ENCODE results near the gene TM9SF1. TPM values are rescaled to one million over a fixed set of nuclear protein-coding genes. Genes with fewer than 3 reads are reported as not detected.
A peak's percentile ranks its signal among the peaks of the same experiment; 100 is the strongest.

The TM9SF1 gene
- total RNA-seq, 4 donors from 2014 or later = 92.0 to 114 (median 107) TPM

GRCh38 chr14:24171422-24172260, 23.6 kb downstream of the TM9SF1 start, which contains the start of gene REC8:
TSS of gene REC8 (plus strand) at chr14:24172080. CDS start at chr14:24172553, 473 bp downstream.
- H3K4me3 ChIP-seq (replicated peaks in 1 of 3) = peak within 1 kb of the TSS in 1 of 3 donors; percentile 6
- peaks cover 3 to 5% of the 10 kb centered on the region in 2 donors for H3K4me1 ChIP-seq
- H3K36me3 ChIP-seq = peaks cover 3% of the 10 kb centered on the region in 2 donors
- DNase-seq = peak; percentile 77 to 88
- H3K27ac ChIP-seq = no peak within 1 kb of the TSS
- TF ChIP-seq CTCF (IDR thresholded peaks at IDR 0.05) = no peak
- no peak for TF ChIP-seq POLR2A (IDR thresholded peaks at IDR 0.05)
- intact Hi-C loops (cut with DNase I) = no loop called here
- H3K9me3 ChIP-seq = no peaks in the 10 kb centered on the region
- no peaks in the 10 kb centered on the region for H3K27me3 ChIP-seq
- WGBS, 2 donors = 16 to 22% methylated on average over 38 to 49 of the region's 63 CpGs

- intact Hi-C loops (cut with DNase I) = no loop called here
- TF ChIP-seq CTCF (IDR thresholded peaks at IDR 0.05) = no peak
- TF ChIP-seq POLR2A (IDR thresholded peaks at IDR 0.05) = no peak
- 91 to 96% methylated on average over 3 of the region's 3 CpGs for WGBS, 2 donors
- no peak overlapping the region for H3K27ac ChIP-seq
- DNase-seq = no peak
- H3K4me3 ChIP-seq (replicated peaks in 1 of 3) = no peak overlapping the region
- no peaks in the 10 kb centered on the region for H3K9me3 ChIP-seq
- H3K27me3 ChIP-seq = no peaks in the 10 kb centered on the region
- peaks cover 12% of the 10 kb centered on the region in 2 donors for H3K4me1 ChIP-seq
- peaks cover 38 to 40% of the 10 kb centered on the region in 2 donors for H3K36me3 ChIP-seq
Measured at GRCh38 chr14:24167469-24168114, 27.6 kb downstream of the TM9SF1 start.

GRCh38 chr14:24165785-24166184, 29.5 kb downstream of the TM9SF1 start:
- 90 to 94% methylated on average over 5 of the region's 5 CpGs for WGBS, 2 donors
- peaks cover 18 to 22% of the 10 kb centered on the region in 2 donors for H3K4me1 ChIP-seq
- peaks cover 38 to 40% of the 10 kb centered on the region in 2 donors for H3K36me3 ChIP-seq
- no peak overlapping the region for H3K4me3 ChIP-seq (replicated peaks in 1 of 3)
- intact Hi-C loops (cut with DNase I) = no loop called here
- DNase-seq = no peak
- no peaks in the 10 kb centered on the region for H3K27me3 ChIP-seq
- TF ChIP-seq POLR2A (IDR thresholded peaks at IDR 0.05) (no peak), CTCF (IDR thresholded peaks at IDR 0.05) (no peak)
- no peaks in the 10 kb centered on the region for H3K9me3 ChIP-seq
- no peak overlapping the region for H3K27ac ChIP-seq

- no peaks in the 10 kb centered on the region for H3K27me3 ChIP-seq
- TF ChIP-seq POLR2A (IDR thresholded peaks at IDR 0.05) (no peak), CTCF (IDR thresholded peaks at IDR 0.05) (no peak)
- no peak for DNase-seq
- WGBS, 2 donors = 88 to 90% methylated on average over 9 to 14 of the region's 14 CpGs
- H3K27ac ChIP-seq = no peak overlapping the region
- H3K4me1 ChIP-seq = peaks cover 18 to 27% of the 10 kb centered on the region in 2 donors
- H3K9me3 ChIP-seq = no peaks in the 10 kb centered on the region
- H3K4me3 ChIP-seq (replicated peaks in 1 of 3) = no peak overlapping the region
- peaks cover 40 to 42% of the 10 kb centered on the region in 2 donors for H3K36me3 ChIP-seq
- intact Hi-C loops (cut with DNase I) = no loop called here
Measured at GRCh38 chr14:24164518-24164991, 30.7 kb downstream of the TM9SF1 start.

All from thyroid gland (tissue), 4 donors.